Esophagus squamous epithelium (tissue), 4 donors: ENCODE data around the gene PPP2R1B.

Source experiments
- POLR2A ChIP-seq, 4 donors: fragments of 450-650 bp; IDR thresholded peaks; one replicate each; pipeline ENCODE4 v1.6.1; 2017; ENCODE audit warnings: antibody characterized with exemption in 4 of 4, mild to moderate bottlenecking in 4 of 4, moderate library complexity in 3 of 4
- TF ChIP-seq, protein P1 (sequence below), 6 experiments: fragments of 450-650 bp in 4 of 6; fragments of 200-600 bp in 2 of 6; sonication (generic) in 2 of 6; IDR thresholded peaks; one replicate each; pipeline ENCODE4 v1.5.1; 2016 to 2019; ENCODE audit warnings: antibody characterized with exemption in 6 of 6, mild to moderate bottlenecking in 4 of 6, moderate library complexity in 4 of 6

GRCh38 chr11:111764621-111765020 is 1.6 kb downstream of the PPP2R1B start:
- TF ChIP-seq, protein P1, sequence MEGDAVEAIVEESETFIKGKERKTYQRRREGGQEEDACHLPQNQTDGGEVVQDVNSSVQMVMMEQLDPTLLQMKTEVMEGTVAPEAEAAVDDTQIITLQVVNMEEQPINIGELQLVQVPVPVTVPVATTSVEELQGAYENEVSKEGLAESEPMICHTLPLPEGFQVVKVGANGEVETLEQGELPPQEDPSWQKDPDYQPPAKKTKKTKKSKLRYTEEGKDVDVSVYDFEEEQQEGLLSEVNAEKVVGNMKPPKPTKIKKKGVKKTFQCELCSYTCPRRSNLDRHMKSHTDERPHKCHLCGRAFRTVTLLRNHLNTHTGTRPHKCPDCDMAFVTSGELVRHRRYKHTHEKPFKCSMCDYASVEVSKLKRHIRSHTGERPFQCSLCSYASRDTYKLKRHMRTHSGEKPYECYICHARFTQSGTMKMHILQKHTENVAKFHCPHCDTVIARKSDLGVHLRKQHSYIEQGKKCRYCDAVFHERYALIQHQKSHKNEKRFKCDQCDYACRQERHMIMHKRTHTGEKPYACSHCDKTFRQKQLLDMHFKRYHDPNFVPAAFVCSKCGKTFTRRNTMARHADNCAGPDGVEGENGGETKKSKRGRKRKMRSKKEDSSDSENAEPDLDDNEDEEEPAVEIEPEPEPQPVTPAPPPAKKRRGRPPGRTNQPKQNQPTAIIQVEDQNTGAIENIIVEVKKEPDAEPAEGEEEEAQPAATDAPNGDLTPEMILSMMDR (IDR thresholded peaks at IDR 0.05), result no peak
- no peak for TF ChIP-seq POLR2A (IDR thresholded peaks at IDR 0.05)
